Amygdala (tissue), 56 donors: ENCODE measurements around the gene FRMD5.
A peak's percentile ranks its signal among the peaks of the same experiment; 100 is the strongest.

Experiments
- DNase-seq, 56 donors: peaks; one replicate each; lab custom pipeline; 2025; lab: John Stamatoyannopoulos, UW

FRMD5 gene

DNA sequence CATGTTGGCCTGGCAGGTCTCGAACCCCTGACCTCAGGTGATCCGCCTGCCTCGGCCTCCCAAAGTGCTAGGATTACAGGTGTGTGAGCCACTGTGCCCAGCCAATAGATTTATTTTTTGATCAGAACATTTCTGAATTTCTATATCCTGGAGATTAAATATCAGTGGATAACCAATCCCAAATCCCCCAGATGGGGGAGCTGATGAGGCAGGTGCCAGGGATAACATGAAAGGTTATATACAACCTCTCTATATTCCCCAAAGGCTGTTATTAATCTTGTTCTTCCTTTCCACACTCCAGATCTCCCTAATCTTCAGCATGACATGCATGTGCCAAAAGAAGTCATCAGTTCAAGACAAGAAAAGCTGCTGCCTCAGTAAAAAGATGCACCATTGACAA, 256.0 kb downstream of the FRMD5 start:
- DNase-seq: no peak

DNA sequence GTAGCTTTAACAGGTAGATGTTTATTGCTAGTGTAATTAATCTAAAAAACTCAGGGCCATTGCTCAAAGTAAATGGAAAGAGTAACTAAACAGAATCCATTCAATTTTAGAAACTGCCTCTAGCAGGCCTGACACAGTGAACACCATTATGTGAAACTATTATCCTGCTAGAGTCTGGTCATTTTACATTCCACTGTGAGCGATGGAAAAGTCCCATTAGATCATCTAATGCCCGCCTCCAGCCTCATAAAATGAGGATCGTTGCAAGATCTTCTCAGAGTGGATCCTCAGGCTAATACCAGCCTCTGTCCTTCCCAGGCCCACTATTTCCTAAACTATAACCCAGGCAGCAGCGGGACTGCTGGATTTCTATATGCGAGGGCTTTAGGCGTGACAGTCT, 260.6 kb downstream of the FRMD5 start:
- peak in 2 of 56 donors; percentile 15 to 26 for DNase-seq

DNA sequence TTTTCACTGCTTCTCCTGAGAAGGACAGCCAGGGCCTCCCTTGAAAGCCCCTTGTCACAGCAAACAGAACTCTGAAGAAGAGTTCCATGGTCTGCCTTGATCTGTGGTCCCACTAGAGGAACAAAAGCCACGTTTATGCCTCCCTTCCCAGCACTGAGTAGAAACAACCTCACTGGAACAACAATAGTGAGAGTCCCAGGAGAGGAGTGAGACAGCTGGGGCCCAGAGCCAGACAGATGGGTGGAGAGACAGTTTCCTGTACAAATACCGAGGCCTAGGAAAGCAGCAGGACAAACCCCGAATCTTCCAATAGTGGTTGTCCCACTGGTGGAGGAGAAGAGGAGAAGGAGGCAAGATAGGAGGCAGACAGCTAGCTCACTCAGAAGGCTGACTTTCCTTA, 262.2 kb downstream of the FRMD5 start:
- DNase-seq: no peak

DNA sequence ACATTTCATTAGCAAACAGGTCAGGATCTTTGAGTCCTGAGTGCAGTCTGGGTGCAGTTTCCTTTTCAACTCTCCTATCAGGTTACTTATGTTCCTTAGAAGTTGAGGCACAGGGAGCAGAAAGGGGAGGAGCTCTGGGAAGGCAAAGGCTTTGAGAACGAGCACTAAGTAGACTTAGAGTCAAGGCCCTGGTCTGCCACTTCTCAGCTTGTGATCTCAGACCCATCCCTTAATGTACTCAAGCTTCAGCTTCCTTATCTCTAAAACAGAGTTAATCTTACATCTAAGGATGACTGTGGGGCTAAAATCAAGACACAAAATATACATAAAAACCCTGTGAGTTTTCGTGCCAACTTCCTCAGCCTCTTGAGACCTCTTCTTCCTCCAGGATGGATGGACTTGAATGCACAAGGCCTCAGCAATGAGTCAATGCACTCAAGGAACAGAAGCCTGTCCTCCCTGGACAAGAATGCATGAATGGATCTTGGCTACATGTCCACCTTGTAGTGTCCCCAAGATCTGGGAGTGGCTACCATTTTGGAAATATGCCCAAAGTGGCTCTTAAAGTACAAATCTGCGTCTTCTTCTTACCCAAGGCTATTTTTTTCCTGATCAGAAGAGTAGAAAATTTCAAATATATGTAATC, 263.2 kb downstream of the FRMD5 start:
- DNase-seq: no peak

DNA sequence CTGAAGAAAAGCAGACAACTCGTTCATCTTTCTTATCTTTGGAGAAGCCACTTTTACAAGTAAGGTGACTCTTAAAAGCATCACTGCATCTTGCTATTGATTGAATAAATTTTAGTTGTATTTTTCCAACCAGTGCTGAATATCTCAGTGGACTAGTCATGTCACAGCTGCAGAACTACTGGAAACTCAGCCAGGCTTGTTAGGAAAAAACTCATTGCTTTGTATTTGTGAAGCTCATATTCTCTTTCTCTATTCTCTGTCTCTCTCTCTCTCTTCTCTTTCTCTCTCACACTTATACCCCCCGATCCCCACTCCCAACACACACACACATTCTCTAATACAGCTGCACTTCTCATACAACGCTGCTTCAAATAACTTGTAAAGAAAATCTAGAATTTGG, 264.0 kb downstream of the FRMD5 start:
- DNase-seq: no peak

DNA sequence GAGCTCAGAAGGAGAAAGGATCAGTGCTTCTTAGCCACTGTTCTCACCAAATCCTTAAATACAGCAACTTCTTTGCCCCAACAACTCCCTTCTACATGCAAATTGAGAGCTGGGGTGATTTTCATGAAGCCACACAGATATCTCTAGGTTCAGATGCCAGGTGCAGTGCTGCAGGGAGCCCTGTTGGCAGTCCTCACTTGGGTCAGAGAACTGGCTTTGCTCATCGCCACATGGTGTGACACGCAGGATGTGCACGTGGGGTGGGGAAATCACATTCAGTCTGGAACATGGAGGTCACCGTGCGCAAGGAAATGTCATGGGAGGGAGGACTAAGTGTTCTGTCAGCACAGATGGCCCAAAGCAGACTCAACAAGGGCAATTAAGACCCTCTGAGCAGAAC, 264.5 kb downstream of the FRMD5 start:
- no peak for DNase-seq

DNA sequence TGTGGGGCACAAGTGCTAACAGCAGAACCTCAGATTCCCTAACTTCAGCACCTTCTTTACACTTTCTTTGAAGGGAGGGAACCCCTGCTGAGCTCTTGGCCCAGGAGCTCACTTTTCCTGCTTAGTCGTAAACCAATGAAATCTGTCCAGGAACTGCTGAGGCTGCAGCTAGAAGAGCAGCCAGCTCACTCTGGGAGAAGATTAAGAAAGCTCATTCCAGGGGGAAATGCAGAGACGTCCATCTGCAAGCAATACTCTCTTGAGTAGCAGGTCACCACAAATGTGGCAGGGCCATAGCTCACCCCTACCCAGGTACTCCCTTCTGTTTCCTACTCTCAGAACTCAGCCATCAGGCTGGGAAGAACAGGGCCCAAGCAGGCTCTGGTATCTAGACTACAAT, 265.0 kb downstream of the FRMD5 start:
- DNase-seq: no peak

DNA sequence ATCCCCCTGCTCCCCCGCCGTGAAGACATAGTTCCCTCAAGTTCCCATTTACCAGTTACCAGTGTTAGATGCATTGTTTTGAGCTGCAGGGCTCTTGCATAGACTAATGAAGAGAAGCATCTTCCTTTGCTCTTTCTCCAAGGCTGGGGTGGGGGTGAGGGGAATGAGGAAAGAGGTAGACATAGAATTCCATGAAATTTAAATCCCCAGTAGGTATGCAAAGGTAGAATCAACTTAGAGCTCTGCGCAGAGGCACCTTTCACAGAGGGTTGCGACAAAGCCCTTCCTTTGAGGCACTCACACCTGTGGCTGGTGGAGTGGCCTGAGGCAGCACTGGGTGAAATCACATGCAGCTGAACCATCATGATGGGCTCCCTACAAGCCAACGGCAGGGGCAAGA, 266.9 kb downstream of the FRMD5 start:
- no peak for DNase-seq

DNA sequence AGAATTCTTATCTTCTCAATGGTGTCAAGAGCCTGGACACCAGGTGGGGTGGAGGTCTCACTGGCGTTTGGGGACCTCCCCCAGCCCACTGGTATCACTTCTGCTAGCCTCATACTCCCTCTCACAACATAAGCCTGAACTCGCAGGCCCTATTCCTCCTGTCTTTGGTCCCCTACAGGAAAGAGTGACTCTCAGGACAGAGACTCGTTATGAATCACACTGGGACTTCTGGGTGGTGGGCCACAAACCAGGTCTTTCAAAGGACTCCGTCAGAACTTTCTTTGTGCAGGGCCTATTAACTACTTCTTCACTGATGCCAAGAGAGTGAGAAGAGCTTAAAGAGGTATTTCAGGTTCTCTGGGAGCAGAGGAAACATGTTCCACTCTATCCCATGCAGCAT, 267.9 kb downstream of the FRMD5 start:
- DNase-seq: no peak

DNA sequence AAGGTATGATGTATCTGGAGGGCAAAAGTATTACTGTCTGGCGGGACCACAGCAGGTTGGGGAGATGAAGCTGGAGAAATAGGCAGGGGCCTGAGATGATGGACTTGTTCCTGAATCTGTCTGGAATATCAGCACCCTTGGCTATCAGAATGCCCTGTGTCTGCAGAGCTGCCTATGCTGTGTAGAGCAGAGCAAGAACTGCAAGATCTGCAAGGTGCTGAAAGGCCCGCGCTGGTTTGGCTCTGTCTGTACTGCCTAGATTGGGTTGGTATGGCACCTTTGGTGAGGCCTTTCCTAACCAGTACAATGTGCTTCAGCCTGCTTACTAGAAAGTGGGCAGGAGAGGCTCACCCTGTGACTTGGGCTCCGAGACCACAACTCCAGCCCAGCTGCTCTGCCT, 271.5 kb downstream of the FRMD5 start:
- no peak for DNase-seq

DNA sequence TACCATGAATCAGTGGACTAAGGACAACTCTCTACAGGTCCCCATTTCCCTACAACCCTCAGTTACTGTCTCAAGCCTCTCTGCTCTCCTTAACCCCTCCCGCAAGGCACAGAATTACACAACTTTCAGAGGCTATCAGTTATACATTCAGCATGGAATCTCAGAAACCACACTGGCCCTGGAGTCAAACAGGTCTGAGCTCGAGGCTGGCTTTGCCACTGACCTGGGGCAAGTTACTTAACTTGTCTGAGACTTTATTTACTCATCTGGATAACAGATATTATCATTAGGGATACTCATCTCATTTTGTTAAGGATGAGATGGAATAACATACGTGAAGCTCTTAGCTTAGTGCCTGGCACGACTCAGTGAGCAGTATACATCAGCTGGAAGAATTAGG, 273.1 kb downstream of the FRMD5 start:
- DNase-seq: no peak

DNA sequence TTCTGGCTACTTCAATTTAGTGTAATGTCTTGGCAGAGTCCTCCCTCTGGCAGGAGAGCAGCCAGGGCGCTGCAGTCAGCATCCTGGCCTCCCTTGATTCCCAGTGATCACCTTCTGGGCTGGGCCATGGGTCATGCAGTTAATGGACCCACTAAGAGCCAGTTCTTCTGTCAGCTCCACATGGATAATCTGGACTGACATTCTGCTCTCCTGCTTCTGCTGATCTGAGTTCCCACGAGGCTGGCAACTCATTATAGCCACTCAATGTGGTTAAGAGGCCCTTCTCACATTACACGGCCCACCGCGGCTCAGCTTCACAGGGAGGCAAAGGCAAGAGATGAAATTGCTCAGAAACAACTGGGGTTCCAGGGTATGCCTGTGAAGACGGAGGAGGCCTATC, 274.3 kb downstream of the FRMD5 start:
- no peak for DNase-seq

DNA sequence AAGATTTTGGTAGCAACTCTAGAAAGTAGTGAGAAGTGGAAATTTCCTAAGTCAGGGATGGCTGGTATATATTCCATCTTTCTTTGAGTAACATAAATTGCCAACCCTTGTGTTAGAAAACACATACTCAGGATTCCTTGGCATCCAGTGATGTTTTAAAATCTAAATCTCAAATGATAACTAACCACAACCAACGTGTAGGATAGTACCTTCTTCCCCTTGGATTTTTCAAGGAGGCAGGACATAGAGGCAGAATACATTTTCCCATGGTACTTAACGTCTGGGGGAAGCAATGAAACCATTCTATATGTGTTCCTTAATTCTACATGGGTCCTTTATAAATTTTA, 274.8 kb downstream of the FRMD5 start:
- no peak for DNase-seq

DNA sequence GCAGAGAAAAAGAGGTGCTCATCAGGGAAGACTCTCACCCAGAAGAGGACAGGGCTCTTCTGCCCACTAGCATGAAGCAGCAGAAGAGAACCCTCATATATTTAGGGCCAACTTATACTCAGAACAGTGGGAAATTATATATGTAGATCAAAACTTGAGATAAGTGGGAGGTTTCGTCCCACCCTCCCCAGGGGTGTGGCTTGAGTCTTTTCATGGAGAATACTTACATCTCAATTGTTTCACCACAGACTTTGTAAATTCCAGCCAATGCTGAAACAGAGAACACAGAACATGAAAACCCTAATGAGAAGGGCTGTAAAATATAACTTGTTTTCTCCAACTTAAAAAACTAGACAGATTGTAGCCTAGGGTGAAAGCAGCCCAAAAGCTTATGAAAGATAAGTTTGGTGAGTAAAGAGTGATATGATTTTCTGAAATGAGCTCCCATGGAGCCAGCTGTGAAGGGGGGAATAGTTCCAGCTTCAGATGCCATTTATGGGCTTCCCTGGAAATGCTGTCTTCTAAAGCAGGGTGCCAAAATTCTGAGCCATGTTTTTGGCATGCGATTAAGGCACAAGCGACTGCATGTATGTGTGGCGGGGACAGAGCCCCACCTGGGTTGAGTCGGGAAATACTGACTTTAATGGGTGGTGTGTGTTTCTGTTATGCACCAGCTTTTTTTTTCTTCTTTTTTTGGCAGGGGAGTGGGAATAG, 275.4 kb downstream of the FRMD5 start:
- DNase-seq: no peak

DNA sequence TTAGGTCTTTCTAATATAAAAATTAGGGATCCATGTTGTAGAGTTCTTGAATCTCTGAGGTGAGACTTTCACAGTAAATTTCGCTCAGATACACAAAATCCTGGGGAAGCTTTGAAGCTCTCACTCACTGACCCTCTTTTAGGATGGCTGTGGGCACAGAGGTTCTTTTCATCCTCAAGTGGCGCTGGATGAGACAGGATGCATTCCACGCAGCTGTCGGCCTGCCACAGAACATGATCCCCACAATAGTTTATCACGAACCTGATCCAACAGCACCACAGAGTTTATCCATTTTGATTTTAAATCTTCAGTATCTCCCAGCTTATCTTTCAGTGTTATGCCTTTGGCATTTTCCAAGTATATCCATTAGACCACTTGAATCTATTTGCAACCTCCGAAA, 276.4 kb downstream of the FRMD5 start:
- DNase-seq: no peak

DNA sequence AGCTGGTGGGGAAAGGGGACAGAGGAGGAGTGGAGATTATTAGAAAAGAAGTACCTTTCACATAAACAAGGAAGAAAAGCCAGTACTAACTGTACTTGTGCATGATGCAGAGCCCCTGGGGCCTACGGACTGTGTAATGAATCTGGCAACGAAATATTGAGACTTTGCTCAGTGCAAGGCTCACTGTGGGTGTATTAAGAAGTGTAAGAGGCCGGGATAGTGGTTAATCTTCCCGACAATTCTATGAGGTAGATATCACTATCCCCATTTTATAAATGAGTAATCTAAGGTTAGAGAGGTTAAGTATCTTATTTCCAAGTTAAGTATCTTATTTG, 278.8 kb downstream of the FRMD5 start:
- DNase-seq: no peak

DNA sequence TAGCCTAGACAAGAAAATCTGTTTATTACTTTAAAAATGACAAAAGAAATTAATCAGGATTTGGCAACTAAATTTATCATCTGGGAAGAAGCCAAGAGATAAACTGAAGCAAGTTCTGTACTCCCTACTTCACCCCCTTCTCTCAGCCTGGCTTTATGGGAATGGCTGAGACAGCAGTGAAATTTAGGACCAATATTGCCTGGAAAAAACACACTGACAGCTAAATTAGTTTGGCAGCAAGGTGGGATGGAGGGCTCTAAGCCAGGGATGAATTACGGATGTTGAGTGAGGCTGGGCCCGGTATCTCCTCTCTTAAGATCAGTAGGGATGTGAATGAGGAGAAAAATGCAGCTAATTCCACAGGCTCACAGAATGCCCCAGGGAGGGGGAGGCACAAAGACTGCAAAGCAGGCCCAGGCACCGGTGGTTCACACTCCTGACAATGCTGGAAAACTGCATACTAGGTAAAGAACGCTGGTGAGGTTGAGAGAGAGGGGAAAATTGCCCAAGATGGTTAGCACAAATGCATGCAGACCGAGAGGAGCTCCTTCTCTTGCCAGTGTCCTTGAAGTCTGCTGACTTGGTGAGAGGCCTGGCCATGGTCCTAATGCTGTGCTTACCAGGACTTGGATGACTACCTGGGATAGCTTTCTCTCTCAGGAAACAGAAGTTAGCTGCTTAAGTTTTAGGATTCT, 279.3 kb downstream of the FRMD5 start:
- peak in 1 of 56 donors; percentile 7 for DNase-seq

DNA sequence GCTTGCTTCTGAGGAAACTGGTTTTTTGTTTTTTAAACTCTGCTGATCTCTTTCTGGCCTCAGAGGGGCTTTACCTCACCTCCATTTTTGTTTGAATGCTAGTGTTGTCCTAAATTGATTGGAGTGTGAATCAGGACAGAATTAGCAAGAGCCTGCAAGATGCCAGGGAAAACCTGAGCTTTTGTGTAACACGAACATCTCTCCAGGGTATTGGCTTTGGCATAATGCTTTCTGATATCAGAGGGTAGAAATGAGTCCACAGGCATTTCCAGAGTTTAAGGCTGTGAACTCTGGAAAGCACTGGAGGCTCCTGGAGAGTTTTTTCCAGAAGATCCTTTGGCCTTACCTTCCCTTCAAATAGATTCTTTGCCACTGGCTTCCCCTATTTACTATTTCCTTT, 281.1 kb downstream of the FRMD5 start:
- no peak for DNase-seq

DNA sequence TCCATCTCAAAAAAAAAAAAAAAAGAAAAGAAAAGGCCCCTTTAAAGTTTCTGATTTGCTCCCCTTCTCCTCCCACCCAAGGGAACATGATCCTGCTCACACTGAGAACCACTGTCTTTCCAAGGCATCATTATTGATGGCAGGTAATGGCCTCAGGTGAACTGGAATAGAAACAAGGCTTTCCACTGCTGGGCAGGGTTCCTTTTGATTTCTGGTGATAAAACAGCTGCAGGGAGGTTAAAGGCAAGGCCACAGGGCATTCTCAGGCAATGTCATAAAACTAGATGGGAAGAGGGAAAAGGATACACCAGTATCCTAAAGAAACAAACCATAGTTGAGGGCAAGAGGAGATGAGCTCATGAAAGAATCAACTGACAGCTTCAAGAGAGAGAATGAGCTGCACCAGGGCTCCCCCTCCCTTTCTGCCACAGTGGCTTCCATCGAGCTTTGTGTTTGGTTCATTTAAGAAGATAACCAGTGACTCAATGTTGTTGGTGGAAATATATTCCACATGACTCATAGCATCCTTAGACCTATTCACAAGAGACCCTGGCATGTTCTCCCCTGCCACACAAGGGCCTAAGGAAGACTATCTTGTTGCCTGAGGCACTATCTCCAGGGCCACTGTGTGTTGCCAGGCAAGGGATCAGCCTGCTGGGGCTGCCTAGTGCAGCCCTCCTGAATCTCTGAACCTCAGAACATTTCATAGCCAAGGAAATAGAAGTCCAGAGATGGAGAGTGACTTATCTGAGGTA, 281.9 kb downstream of the FRMD5 start:
- DNase-seq: peak in 14 of 56 donors; percentile 8 to 36 (median 18)

DNA sequence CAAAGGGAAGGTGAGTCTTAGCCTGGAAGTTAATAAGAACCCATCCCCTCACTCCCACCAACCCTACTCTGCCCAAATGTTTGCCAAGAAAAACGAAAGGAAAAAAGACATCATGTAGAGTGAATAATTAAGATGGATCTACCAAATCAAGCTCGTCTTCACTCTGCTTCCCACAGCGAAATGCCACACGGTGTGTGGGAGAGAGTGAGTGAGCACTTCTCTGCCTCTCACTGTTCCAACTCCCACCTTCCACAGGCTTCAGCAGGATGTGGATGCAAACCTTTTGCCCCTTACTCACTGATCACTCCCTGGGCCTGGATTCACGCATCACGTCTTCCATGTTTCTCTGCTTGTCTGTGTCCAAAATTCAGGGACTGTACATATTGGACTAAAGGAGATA, 282.9 kb downstream of the FRMD5 start:
- peak in 3 of 56 donors; percentile 8 to 32 (median 19) for DNase-seq

DNA sequence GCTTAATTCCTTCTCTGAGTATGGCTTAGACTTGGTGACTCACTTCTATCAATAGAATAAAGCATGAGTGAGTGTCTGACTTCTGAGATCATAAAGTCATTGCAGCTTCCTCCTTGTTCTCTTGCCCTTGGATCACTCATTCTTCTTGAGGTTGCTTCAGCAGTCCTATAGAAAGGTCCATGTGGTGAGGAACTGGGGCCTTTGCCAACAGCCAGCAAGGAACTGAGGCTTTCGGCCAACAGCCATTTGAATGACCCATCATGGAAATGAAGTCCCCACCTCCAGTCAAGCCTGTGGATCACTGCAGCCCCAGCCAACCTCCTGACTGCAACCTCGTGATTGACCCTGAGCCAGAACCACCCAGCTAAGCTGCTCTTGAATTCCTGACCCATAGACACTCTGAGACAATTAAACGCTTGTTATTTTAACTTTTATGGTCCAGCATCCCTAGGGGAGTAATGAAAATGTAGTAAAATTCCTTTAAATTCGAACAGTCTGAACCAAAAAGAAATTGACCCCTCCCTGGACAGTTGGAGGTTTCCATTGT, 283.8 kb downstream of the FRMD5 start:
- DNase-seq: peak in 44 of 56 donors; percentile 4 to 81 (median 36)
